NCI-H187 treated with DMSO at 0.1 percent for 48 hours (cell line): ENCODE results near the gene GPX1.
"Not testable (repeated sequence)": the region's sequence is repeated elsewhere in the genome, so short reads cannot be mapped to it uniquely, and the experiment has no call there.

Source experiments
- DNase-seq: peaks from one replicate; lab custom pipeline; 2025; lab: John Stamatoyannopoulos, UW

The GPX1 gene

DNA sequence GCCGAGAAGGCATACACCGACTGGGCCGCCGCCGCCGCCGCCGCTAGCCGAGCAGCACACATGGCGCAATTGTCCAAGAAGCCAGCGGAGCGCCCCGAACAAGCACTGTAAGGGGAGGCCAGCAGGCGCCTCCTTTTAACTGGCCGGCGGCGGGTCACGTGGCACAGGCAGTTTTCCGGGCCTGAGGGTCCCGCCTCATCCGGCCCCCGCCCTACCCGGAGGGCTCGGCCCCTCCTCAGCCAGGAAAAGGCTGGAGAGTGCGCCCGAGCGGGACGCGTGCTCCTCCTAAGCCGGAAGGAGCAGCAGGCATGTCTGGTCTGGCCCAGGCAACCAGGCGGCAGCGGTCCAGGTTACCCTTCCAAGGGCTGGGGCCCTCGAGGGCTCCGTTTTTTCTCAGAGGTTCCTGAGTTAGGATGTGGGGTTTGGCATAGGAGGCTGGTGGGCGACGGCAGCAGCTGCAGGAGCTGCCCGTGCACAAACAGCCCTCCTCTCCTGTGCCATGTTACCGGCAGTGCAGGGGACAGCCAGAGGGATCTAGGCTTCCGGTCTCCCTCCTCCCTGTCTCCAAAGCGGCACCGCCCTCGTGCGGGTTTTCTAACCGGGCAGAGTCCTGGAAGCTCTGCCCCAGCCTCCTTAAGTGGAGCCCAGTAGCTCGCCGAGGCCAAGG, at the start of gene GPX1:
Gene GPX1, minus strand, starts transcription at position 137 of the 667 bp plus-strand sequence. Its CDS starts 75 bp downstream, at position 62.
- peak; percentile 2 for DNase-seq

DNA sequence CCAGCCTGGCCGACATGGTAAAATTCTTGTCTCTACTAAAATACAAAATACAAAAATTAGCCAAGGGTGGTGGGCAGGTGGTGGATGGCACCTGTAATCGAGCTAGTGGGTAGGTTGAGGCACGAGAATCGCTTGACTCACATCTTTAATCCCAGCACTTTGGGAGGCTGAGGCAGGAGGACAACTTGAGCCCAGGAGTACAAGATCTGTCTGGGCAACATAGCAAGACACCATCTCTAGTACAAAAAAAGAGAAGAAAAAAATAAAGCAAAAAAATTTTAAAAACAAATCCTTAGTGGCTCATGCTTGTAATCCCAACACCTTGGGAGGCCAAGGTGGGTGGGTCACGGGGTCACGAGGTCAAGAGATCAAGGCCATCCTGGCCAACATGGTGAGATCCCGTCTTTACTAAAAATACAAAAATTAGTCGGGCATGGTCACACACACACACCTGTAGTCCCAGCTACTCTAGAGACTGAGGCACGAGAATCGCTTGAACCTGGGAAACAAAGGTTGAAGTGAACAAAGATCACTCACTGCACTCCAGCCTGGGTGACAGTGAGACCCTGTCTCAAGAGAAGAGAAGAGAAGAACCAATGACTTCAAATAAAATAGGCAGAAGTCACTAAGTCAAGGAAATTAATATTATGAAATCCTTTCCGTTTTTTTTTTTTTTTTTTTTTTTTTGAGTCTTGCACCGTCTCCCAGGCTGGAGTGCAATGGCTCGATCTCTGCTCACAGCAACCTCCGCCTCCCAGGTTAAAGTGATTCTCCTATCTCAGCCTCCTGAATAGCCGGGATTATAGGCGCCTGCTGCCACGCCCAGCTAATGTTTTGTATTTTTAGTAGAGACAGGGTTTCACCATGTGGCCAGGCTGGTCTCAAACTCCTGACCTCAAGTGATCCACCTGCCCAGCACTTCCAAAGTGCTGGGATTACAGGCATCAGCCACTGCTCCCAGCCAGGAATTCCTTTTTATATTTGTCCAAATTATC, 48.7 kb upstream of the GPX1 start:
- DNase-seq: no peak

DNA sequence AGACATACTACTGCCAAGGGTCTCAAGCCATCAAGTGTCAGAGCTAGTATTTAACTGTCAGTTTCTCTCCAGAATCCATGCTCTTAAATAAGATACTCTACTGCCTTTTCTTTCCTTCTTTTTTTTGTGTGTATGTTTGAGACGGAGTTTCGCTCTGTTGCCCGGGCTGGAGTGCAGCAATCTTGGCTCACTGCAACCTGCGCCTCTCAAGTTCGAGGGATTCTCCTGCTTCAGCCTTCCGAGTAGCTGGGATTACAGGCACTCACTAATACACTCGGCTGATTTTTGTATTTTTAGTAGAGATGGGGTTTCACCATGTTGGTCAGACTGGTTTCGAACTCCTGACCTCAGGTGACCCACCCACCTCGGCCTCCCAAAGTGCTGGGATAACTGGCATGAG, 47.4 kb upstream of the GPX1 start:
- DNase-seq: not testable (repeated sequence)

DNA sequence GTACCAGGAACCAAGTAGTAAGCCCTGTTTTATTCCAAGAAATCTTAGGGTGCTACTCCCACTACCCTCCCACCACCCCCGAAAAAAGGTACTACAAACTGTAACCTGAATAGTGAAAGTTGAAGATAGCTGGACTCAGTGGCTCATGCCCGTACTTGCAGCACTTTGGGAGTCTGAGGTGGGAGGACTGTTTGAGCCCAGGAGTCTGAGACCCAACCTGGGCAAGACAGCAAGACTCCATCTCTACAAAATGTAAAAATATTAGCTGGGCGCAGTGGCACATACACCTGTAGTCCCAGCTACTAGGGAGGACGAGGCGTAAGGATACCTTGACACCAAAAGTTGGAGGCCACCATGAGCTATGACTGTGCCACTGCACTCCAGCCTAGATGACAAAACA, 45.7 kb upstream of the GPX1 start:
- no peak for DNase-seq

DNA sequence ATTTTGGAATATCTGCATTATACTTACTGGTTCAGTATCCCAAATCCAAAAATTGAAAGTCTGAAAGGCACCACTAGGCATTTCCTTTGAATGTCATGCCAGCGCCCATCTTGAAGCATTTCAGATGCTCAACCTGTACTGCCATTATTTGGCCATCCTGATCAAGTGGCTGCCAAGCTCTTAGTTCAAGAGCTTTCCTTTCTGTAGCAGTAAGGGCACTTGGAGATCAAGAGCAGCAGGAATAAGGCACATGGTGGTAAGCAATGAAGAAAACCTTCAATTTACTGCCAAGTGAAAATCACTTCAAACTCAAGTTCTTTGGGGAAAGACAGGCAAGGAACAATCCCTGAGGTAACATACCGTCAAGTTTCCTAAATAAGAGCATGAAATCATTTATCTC, 43.6 kb upstream of the GPX1 start:
- peak; percentile 1 for DNase-seq

DNA sequence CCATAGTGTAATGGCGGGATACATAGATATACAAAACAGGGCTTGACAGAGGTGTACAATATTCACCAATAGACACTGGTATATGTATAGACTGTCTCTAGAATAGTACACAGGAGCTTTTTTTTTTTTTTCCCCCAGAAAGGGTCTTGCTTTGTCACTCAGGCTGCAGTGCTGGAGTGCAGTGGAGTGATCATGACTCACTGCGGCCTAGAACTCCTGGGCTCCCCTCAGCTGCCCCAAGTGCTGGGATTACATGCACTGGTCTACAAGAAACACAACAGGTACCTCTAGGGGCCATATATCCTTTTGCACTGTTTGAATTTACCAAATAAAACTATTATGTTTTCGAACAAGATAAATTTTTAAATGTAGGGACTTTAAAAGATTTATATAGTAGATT, 41.3 kb upstream of the GPX1 start:
- DNase-seq: no peak

DNA sequence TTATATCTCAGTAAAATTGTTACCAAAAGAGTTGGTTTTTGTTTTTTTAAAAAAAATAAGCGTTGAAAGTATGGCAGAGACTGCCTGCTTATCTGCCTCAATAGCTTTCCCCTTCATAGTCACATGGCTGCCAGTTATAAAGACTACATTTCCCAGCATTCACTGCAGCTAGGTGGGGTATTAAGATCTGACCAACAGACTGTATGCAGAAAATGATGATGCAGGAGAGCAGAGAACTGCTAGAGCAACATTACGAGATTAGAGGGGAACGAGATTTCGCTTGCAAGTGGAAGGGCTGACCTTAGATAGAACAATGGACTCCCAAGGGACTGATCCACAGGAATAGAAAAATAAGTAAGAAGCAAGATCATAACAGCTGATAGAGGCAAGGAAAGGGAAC, 39.3 kb upstream of the GPX1 start:
- no peak for DNase-seq

DNA sequence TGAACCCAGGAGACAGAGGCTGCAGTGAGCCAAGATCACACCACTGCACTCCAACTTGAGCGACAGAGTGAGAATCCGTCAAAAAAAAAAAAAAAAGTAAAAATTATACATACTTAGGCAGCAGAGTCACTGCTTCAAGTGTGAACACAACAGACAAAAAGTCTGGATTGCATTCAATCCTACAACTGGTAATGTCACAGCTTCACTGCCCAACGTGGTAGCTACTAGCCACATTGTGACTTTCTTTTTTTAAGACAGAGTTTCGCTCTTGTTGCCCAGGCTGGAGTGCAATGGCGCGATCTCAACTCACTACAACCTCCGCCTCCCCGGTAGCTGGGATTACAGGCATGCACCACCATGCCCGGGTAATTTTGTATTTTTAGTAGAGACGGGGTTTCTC, 33.2 kb upstream of the GPX1 start:
- DNase-seq: not testable (repeated sequence)

DNA sequence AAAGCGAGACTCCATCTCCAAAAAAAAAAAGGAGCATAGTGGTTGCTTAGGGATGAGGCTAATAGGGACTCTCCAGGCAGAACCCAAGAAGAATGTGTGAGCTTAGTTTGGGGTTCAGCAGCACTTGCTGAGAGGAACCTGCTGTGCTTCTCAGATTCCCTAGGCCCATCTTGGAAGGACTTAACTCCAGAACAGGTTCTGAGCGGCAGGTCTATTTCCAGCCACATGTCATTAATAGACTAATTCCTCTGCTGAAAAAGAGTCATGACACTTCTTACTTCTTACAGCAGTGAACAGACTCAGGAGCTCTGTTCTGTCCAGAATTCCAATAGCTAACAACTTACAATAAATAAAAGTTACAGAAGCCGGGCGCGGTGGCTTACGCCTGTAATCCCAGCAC, 31.1 kb upstream of the GPX1 start:
- DNase-seq: no peak

DNA sequence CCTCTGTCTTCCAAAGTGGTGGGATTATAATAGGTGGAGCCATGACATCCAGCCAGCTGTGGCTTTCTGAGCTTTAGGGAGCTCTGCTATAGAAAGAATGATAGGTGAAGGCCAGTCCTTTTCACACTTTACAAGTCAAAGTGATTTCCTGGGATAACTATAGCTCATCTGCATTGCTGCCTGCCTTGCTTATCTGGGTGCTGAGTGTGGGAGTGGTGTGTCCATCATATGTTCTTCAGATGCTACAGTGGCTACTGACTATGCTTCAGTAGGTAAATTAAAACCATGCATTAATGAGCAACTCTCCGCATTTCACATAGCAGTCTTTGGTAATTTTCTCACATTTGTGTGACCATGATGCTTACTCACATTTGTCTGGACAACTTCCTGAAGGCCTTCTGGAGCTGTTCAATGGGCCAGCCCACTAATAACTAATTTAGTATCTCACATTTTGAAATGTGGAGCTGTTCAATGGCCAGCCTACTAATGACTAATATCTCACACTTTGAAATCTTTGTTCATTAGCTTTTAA, 30.2 kb upstream of the GPX1 start:
- no peak for DNase-seq

DNA sequence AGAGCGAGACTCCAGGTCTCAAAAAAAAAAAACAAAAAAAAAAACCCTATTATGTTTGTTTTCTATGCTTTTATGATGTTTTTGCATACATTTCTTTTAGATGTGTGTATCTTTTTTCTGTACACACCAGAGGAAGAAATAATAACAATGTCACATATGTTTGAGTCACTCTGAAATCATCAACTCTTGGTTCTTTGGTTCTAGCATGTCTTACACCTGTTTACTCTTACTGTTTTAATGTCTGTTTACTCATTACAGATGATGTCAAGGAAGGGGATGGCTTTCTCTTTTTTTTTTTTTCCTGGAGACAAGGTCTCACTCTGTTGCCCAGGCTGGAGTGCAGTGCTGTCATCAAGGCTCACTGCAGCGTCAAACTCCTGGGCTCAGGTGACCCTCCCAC, 29.6 kb upstream of the GPX1 start:
- no peak for DNase-seq

DNA sequence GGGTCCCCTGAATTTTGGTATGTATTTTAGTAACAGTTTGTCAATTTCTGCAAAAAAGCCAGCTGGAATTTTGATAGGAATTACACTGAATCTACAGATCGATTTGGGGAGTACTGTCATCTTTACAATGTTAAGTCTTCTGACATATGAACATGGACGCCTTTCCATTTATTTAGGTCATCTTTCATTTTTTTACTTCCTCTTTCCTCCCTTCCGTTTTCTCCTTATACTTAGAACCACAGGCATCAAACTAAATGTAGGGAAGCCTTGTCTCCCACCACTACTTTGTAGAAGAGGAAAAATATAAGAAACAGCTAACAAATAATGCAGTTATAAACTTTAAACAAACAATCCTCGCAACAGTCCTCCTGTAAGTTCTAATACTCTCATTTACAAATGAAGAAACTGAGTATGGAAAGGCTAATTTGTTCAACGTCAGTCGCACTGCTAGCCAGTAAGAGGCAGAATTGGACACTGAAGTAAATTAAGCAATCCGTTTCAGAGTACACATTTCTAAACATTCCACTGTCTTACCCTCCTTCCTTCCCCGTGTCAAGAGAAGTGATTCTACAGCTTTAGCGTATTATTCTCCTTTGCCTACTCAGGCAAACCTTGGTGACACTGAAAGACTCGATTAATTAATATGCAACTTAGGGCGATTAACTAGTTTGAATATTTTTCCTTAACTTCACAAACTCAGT, 28.1 kb upstream of the GPX1 start:
- DNase-seq: no peak

DNA sequence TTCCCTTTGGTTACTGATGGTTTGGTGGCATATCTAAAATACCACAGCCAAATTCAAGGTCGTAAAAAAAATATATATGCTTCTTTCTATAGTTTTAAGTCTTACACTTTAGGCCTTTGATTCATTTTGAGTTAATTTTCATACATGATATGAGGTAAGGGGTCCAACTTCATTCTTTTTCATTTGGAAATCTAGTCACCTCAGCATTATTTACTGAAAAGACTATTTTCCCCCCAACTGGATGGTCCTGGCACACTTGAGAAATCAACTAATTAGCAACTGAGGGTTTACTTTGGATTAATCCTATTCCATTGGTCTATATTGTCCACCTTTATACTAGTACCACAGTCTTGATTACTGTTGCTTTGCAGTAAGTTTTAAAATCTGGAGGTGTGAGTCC, 27.5 kb upstream of the GPX1 start:
- DNase-seq: no peak

DNA sequence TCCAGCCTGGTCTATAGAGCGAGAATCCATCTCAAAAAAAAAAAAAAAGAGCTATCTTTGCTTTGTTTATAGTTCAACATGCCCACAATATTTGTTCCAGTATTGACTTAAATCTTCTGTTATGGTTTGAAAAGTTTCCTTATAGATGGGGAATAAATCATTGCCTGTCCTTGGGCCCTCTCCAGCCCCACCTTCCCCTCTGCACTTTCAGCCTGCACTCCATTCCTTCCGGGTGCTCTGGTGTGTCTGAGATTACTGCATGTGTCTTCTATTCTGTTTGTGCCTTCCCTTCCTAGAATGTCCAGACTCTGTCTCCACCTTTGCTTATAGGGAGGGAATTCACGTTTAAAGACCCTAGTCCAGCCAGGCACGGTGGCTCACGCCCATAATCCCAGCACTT, 25.2 kb upstream of the GPX1 start:
- no peak for DNase-seq

DNA sequence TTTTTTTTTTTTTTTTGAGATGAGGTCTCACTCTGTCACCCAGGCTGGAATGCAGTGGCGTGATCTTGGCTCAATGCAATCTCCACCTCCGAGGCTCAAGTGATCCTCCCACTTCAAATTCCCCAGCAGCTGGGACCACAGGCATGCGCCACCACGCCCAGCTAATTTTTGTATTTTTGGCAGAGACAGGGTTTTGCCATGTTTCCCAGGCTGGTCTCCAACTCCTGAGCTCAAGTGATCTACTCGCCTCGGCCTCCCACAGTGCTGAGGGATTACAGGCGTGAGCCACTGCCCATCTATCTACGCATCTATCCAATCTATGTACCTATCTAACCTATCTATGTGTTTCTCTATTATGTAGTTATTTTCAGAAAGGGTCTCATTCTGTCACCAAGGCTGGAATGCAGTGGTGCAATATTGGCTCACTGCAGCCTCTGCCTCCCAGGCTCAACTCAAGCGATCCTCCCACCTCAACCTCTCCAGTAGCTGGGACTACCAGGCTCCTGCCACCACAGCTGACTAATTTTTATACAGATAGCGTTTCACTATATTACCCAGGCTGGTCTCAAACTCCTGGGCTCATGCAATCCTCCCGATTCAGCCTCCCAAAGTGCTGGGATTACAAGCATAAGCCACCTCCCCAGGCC, 20.2 kb upstream of the GPX1 start:
- DNase-seq: no peak

DNA sequence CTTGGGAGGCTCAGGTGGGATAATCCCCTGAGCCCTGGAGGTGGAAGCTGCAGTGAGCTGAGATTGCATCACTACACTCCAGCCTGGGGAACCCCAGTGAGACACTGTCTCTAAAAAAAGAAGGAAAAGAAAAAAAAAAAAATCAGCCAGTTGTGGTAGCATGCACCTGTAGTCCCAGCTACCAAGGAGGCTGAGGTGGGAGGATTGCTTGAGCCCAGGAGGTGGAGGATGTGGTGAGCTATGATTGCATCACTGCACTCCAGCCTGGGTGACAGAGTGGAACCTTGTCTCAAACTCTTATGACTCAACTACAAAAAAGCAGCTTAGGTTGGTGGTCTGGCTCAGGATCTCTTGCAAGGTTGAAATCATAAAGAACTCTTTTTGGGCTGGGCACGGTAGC, 19.3 kb upstream of the GPX1 start:
- no peak for DNase-seq

DNA sequence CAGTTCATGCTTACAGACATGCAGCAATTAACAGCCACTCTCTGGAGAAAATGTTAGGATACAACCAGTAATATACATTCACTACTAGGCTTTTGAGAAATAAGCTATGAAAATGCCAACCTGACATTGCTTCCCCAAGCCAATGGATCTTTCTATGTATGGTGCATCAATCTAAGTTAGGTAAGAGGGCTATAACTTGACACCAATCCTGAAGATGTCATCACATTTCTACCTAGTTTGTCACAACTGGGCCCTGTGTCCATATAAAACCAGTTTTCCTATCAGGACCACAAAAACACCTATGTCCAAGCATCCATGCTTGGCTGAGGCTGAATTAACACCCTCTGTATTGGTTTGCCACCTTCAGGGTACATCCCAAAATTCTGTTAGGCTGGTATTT, 13.8 kb upstream of the GPX1 start:
- DNase-seq: no peak

DNA sequence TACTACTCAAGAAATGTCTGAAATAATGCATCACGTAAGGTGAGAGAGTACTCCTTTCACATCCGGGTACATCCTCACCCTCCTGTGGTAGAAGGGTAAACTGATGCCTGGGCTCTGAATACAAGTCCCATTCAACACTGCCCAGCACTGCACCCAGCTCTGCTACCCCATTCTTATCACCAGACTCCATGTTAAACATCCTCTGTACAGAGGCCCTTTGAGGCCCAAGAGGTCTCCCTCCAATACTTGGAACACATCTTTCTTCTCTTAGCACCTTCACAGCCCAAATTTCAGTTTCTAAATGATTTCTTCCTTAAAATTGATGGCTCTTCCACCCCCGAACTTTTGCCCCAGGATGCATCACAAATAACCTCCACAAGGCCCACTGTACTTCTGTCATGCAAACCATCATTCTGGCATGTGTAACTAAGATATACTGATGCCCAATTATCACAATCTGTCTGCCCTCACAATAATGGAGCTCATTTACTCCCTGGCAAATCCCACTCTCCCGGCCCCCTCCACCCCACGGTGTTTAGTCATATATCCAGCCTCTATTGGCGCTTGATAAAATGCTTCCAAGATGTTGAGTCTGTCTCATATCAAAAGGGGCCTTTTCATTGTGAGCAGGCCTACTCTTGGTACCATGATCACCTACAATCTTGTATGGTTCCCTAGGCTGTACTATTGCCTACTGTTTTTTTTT, 12.6 kb upstream of the GPX1 start:
- no peak for DNase-seq

DNA sequence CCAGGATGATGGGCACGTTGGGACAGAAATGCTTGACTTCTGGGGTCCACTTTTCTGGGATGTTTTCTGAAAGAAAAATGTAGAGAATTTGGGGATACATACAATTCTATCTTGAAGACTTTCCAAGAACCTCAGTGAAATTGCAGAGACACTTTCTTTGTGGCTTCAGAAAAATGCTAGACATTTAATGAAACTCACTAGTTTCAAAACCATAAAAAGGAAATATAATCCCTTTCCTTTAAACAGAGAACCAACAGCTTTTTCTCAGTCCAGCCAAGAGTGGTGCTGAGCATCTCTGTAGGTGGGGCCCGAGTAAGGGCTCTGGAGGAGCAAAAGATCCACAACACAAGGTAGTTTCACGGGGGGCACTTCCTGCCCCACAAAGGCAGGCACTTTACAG, 4.4 kb upstream of the GPX1 start:
- no peak for DNase-seq

DNA sequence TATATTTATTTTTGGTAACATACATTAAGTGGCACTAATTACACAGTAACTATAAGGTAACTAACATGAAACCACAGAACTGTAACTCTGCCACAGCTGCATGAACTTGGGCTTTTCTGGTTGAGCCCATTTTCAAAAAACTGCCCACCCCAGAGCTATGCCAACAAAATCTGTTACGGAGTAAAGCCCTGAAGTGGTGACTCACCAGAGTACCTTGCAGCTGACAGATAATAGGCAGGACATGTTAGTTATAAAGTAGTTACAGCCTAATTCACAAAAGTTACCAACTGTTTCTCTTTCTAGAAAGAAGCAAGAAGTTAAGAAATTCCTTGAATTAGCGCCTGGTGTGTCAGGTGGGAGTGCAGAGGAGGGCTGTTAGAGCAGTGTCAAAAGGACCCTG, 1.5 kb upstream of the GPX1 start:
- DNase-seq: no peak

DNA sequence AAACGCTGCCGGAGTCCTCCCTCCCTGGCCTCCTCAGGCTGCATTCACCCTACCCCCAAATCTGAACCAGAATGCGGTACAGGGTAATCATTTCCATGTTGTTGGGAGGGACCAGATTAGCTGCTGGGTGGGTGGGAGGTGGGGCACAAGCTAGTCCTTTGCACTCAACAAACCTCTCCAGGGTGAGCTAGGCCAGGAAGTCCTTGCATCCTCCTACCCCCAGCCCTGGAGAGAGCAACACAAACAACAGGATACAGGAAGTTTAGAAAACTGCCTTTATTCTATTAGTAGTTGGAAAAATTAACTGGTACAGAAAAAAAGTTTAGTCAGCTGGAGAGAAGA, 702 bp upstream of the GPX1 start:
- DNase-seq: no peak
